Retinal pigment epithelial cell (primary cell): ENCODE results near the gene EDC3.
"Not testable (repeated sequence)": the region's sequence is repeated elsewhere in the genome, so short reads cannot be mapped to it uniquely, and the experiment has no call there.

ENCODE experiments used
- DNase-seq: peaks from one replicate; pipeline ENCODE4 v3.0.0-alpha.2; 2010; ENCODE audit warnings: low read depth
- H3K4me3 ChIP-seq: 2 replicates; pipeline ENCODE4 v1.5.1; 2011; ENCODE audit warnings: mild to moderate bottlenecking, low read length, control low read depth, moderate library complexity
- TF ChIP-seq, protein P1 (sequence below): conservative IDR thresholded peaks from 2 replicates; pipeline ENCODE4 v1.5.1; 2011; ENCODE audit warnings: low read depth, low read length, control low read depth, inconsistent platforms

EDC3 gene

DNA sequence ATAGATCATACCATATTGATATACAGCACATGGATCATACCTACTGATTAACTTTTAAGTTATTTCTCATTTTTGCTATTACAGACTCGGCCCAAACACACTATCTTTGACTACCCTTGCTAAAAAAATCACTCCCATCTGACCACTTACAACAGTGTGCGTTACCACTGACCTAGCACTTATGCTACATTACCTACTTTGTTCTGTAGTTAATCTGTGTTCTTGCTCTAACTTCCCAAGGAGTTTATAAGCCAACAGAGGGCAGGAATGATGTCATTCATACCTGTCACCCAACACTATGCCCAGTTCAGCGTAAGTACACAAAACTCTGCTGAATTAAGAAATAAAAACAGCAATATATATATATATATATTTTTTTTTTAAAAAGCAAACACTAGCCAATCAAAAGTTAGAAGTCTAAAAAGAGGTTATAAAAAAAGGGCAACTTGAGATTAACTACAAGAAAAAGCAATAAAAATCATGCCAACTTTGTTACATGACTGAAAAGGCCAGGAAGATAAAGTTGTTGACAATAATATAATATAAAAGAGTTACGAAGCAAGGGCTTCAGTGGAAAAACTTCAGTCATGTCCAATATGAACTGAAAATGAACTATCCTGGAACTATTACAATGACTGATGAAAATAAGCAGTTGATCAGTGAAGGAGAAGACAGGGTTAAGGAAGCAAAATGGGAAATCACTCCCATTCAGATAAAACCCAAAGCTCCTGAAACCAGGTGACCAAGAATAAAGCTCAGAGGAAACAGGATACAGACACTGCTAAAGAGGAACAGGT is 33.6 kb downstream of the EDC3 start:
- DNase-seq, result no peak
- TF ChIP-seq, protein P1, sequence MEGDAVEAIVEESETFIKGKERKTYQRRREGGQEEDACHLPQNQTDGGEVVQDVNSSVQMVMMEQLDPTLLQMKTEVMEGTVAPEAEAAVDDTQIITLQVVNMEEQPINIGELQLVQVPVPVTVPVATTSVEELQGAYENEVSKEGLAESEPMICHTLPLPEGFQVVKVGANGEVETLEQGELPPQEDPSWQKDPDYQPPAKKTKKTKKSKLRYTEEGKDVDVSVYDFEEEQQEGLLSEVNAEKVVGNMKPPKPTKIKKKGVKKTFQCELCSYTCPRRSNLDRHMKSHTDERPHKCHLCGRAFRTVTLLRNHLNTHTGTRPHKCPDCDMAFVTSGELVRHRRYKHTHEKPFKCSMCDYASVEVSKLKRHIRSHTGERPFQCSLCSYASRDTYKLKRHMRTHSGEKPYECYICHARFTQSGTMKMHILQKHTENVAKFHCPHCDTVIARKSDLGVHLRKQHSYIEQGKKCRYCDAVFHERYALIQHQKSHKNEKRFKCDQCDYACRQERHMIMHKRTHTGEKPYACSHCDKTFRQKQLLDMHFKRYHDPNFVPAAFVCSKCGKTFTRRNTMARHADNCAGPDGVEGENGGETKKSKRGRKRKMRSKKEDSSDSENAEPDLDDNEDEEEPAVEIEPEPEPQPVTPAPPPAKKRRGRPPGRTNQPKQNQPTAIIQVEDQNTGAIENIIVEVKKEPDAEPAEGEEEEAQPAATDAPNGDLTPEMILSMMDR, result no peak
- no peak overlapping the region for H3K4me3 ChIP-seq

GRCh38 chr15:74661280-74661679 is 34.5 kb downstream of the EDC3 start:
- not testable (repeated sequence) for H3K4me3 ChIP-seq, DNase-seq

DNA sequence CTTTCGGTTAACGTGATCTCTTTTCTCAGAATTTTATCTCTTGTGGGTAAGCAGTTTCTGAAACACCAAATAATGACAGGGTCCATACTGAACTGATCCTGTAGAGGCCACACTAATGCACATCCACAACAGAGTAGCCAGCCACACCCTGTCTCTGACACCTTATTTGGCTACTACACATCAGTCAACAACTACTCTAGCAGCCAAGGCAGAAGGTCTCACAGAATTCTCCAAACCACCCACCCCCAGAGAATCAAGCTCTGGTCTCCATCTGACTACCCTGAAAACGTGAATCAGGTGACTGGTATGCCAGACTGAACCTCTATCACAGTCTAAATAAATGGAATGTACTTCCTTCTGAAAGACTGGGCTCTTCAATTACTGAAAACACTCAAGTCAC is 38.0 kb downstream of the EDC3 start:
- TF ChIP-seq, protein P1, result no peak
- DNase-seq, result no peak
- H3K4me3 ChIP-seq, result no peak overlapping the region

DNA sequence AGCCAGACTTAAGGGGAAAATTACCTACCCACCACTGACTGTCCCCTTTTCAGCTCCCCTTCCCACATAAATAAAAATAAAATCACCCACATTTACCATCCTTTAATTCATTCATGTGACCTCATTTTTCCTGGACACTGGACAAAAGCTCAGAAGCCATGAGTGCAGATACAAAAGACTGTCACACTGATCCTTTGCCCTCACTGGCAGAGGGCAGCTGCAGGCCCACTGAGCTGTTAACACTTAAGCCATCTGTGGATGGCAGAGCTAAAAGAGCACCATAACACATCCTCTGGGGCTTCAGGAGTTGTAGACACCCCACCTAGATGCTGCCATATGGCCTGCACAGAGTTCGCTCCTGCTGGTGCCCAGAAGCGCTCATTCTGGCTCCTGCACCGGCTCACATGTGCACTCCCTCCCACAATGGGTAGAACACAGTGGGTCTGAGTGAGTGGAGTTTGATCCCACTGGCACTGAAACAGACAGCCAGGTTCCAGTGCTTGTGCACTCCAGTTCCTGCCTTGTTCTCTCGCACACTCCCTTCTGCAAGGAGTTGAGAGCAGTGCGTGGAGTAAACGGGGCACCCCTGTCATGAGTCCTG is 38.8 kb downstream of the EDC3 start:
- no peak for DNase-seq
- TF ChIP-seq, protein P1, result no peak
- H3K4me3 ChIP-seq, result no peak overlapping the region

GRCh38 chr15:74655424-74655823 is 40.4 kb downstream of the EDC3 start:
- H3K4me3 ChIP-seq, result no peak overlapping the region
- DNase-seq, result no peak
- TF ChIP-seq, protein P1, result no peak

GRCh38 chr15:74653426-74654102 is 42.3 kb downstream of the EDC3 start:
- peak; percentile 51 for DNase-seq
- TF ChIP-seq, protein P1, result no peak
- H3K4me3 ChIP-seq, result no peak overlapping the region

DNA sequence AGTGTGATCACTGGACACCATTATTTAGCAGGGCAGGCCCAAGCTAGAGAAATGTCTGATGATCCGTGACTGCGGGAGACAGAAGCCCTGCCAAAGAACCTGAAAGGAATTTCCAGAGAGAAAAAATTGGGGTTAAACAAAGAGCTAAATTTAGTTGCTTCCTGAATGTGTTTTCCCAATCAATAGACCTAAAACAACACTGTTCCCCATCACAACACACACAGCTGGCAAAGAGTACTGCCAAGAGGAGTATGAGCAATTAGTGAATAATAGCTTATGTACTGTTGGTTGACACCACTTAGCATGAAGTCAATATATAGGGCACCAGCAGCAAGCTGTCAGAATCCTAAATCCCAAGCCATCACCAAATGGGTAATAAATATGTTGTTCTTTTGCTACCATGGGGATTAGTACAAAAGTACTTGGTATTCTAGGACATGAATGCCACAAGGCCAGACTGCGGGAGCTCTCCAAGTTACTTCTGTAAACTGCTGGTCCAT is 44.5 kb downstream of the EDC3 start:
- TF ChIP-seq, protein P1, result no peak
- no peak overlapping the region for H3K4me3 ChIP-seq

More for the DNA sequence above, 44.5 kb downstream of the EDC3 start:
- DNase-seq, result no peak
